HG03103 (cell line): ENCODE data around the gene UBE2QL1.

Experiments
- ATAC-seq: cut with Tn5 transposase; IDR thresholded peaks from one replicate; pipeline ENCODE4 v1.9.1; 2021; ENCODE audit warnings: low read depth; ENCODE audit not compliant: unreplicated experiment

UBE2QL1 gene

DNA sequence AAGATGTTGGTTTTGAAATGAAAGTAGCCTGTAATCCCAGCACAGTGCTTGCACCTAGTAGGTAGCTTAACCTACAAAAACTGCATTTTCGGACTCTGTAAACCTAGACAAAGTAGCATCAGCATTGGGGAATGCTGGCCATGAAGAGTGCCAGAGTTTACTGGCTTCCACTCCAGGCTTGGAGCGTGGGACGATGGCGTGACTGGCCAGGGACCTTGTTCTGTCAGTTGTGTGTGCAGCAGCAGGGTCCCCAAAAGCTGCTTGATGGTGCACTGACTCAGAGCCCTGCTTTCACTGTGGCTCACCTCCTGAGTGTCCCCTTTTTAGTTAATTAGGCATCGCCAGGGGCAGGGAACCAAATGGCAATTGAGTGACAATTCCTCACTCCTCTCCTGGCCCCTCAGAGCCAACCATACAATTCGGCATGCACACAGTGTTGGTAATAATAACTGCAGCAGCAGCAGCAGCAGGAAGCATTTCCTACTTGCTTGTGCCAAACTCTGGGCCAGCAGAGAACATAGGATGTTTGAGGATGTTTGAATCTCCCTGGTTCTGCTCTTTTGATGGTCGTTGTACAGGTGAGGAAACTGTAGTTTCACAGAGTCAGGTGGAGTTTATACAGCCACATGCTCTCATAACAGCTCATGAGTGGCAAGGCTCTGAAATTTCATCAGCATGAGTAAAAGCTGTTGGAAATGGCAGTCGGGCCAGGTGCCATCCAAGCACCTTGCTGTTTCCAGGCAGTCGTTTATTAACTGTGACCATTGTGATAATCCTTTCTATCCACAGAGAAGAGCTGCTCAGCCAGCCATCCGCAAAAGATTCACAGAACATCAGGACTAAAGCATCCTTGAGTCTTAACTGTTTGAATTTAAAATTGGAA, 4.2 kb downstream of the UBE2QL1 start:
- ATAC-seq, result no peak

DNA sequence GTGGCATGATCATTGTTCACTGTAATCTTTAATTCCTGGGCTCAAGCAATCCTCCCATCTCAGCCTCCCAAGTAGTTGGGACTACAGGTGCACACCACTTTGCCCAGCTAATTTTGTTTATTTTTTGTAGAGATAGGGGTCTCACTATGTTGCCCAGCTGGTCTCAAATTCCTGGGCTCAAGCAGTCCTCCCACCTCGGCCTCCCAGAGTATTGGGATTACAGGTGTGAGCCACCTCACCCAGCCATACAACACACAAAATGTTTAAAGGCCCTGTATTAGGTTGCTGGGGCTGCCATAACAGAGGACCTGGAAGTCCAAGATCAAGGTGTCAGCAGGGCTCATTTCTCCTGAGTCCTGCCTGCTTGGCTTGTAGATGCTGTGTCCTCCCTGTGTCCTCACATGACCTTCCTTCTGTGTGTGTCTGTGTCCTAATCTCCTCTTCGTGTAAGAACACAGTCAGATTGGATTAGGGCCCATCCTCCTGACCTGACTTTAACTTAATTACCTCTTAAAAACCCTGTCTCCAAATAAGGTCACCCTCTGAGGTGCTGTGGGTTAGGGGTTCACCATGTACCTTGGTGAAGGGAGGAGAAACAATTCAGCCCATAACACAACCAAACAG, 5.4 kb downstream of the UBE2QL1 start:
- no peak for ATAC-seq

DNA sequence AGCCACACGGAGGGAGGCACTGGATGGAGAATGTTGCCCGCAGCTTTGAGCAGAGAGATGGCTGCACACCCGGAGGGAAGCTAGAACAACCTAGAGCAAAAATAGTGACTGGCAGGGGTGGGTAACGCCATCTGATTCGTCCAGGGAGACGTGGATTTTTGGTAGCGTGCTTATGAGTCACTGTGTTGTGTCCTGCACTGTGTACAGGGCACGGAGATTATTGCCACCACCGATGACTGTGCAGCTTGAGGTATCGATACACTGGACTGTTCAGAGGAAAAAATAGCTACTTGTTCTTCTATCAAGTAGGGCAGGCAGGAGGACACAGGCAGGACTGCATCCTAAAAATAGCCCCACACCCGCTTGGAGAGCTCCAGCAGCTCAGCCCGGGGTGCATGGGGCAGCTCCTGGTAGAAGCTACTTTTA, 6.0 kb downstream of the UBE2QL1 start:
- ATAC-seq, result no peak

DNA sequence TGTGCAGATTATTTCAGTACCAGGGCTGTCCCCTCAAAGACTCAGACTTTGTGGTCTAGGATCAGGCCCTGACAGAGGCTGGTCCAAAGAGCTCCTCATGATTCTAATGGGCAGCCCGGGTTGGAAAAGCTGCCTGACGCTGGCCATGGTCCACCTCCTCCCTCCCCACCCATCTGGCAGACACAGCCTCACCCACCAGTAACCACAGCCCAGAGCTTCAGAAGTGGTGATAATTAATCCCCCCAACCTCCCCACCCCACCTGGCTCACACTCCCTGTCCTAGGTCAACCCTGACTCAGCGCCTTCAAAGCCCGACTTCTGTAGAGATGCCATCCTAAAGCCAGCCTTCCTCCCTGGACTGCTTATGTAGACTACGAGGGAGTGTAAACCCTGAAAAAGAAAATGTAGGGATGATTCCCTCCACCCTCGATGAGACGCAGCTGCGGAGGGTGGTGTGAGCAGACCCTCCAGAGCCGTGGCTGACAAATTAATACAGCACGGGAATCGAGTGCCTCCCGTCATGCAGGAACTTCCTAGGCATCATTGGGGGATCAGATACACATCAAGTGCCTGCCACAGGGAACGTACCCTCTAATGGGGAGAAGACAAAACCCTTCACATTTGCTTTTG, 7.0 kb downstream of the UBE2QL1 start:
- no peak for ATAC-seq

DNA sequence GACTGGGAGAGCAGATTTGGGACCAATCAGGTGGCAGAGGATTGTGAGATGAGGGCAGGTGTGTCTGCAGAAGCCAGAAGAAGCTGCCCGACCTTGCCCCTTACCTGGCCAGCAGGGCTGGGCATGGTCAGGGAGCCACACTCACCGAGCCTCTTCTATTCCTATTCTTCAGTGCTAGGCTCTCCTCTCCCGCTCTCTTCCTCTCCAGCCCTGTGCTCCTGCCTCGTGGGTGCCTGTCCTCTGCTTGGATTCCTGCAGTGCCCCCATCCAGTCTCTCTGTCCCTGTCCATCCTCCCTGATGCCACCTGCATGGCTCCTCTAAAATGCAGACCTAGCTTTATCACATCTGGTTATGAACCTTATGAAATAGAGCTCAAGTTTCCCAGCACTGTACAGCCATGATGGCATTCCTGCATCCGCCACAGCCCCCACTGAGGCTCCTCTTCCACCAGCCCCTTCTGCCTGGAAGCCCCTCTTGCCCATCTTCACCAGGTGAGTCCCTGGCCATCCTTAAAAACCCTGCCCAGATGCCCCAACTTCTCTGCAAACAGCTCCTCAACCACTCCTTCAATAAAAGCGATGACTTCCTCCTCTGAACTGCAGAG, 8.2 kb downstream of the UBE2QL1 start:
- ATAC-seq, result no peak

DNA sequence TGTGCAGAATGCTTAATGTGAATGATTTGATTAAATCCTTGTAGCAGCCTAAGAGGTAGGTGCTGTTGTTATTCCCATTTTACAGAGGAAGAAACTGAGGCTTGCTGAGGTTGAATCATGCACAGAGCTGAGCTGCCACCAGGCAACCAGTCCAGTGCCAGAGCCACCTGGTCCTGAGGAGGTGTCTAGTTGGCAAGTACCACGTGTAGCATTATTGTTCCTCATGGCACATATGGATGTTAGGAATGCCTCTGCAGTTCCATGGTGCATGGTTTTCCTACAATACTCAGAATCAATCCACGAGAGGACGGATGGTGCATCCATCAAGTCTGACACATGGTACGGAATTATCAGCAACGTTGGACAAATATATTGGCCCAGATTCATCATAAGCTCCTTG, 8.9 kb downstream of the UBE2QL1 start:
- ATAC-seq, result no peak

DNA sequence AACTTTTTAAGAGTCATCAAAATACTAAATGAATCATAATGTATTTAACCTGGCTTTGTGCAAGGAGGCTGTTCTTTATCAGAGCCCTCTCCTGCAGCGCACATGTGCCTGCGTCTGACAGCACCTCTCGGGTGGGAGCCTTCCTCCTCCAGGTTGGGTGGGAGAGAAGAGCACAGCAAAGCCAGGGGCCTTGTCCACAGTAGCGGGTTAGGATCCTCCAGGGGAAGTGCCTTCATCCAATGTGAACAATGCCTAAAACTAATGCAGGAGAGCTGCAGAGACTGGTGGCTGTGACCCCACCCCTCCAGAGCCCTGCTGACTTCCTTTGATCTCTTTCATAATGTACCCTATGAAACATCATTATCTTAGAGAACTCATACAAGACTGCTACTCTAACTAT, 10.2 kb downstream of the UBE2QL1 start:
- no peak for ATAC-seq

DNA sequence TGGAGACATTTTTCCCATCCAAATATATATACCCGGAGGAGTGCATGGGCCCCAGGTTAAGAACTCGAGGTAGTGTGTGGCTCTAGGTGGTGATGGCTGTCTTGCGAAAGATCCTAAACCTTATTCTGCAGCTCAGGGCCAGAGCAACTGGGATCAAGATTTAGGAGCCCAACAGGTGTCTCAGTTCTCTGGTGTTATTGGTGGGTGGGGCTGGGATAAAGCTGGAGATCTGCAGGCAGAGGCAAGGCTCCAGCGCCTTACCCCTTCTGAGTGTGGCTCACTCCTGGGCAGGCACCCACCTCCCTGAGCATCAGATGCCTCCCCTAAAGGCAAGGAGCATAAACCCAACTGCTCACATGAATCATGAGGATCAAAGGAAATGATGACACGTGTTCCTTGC, 11.2 kb downstream of the UBE2QL1 start:
- no peak for ATAC-seq

DNA sequence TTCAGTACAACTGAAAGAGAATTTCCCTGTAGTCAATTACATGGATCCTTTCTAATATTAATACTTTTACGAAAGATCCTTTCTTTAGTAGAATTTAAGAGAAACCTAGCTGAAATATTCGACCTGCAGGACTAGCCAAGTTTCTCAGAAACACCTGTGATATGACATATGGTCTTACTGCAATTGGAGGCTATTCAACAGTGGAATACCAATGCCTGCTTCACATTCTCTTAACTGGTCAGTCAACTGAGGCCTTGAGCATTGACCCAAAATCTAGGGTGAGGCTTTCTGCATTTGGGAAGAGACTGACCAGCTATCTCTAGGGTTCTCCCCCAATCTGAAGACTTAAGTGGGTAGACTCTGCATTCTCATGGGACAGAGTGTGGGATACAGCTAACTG, 12.3 kb downstream of the UBE2QL1 start:
- ATAC-seq, result no peak

DNA sequence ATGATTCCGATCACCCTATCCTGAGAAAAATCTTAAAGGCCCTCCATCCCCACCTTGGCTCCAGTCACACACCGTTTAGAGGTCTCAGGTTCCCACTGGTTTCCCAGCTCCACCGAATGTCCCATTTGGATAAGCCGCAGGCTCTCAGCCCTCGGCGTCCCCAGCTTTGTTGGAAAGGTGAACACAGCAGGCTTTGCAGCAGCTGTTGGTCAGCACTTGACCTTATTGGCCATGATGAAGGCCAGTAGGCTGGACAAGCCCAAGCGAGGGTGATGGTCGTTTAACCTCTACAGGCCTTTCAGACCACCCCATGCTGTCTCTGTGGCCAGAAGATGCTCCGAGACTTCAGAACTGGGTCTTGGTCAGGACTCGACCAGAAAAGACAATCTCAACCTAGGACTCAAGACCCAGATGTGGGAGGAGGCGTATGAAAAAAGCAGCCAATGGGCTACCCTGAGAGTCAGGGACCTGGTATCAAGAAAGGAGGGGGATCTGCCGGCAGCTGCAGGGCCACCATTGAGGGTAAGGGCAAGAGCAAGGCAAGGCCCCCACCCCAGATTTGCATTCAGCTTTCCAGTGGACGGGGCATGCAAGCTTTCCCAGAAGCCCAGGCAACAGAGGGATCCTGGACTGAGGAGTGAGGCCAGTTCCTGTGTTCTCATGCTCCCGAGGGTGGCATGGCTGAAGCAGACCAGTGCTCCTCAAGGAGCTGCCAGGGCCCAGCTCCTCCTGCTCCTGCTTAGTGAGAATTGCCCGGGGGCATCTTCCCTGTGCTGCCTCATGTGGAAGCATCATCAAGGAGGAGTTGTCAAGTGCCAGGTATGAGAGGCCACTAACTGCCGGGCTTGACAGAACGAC, 13.4 kb downstream of the UBE2QL1 start:
- no peak for ATAC-seq

DNA sequence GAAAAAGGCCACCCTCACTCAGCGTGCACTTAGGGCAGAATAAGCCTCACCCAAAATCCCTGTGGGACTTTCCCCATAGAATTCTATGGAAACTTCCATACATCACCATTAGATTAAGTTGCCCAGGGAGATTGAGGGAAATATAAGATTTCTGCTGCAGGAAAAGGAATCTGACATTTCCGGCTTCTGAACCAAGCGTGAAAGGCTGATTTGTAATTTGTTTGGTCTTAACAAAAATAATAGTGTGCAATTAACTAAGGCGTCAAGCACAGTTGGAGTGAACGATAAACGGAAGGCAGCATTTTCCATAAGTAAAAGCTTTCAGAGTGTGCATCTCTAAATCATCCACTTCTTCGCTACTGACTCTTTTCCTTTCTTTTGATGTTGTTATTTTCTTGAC, 14.0 kb downstream of the UBE2QL1 start:
- ATAC-seq, result no peak

DNA sequence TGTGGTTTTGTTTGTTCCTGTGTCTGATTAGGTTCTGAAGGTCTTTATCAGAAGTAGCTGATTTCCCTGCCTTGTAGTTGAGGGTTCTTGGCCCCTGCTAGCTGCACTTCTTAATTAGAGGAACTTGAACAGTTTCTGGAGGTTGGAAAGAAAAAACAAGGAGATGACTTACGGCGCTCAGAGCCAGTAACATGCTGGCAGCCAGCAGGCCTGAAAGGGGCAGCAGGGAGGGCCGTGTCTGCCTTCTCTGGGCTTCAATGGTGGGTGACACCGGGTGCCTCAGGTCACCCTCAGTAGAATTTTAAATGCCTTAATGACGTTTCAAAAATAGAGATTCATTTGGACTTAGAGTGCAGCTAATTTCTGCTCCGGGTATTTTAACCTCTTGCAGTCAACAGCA, 15.8 kb downstream of the UBE2QL1 start:
- ATAC-seq, result no peak

DNA sequence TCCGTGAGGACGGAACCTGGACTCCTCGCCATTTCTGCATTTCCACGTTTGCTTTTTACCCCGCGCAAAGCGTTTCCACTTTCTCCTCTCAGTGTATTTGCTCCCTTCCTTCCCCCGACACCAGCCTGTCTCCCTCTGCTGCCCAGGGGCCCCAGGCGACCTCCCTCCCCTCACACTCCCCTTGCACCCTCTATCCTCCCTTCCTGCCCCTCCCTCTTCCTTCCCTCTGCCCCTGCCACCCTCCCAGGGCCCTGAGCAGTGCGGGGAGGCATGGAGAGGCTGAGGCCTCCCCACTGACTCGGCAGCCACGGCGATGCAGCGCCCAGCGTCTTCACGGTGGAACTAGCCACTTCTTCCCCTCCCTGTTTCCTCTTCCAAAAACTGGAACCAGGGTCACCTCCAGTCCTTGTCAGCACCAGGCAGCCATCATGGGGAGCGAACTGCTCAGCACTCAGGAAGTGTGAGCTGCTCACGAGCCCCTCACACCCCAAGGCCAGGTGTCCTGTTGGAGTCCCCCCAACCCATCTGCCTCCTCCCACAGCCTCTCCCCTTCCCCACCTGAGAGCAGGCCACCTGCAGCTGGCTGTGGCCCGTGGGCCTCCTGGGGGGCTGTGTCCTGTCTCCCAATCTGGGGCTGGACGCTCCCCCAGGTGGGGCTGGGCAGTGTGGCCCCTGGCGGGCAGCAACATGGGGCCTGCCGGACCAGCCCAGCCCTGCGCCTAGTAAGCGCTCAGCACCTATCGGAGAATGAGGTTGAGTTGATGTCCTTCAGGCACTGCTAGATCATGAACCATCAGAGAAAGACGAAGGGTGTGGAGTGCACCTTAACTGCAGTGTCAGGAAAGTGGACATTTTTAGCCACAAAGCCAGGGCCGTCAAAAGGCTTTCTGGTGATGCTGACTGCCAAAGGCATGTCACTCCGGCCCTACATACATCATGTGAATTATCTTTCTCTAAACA, 17.5 kb downstream of the UBE2QL1 start:
- no peak for ATAC-seq

DNA sequence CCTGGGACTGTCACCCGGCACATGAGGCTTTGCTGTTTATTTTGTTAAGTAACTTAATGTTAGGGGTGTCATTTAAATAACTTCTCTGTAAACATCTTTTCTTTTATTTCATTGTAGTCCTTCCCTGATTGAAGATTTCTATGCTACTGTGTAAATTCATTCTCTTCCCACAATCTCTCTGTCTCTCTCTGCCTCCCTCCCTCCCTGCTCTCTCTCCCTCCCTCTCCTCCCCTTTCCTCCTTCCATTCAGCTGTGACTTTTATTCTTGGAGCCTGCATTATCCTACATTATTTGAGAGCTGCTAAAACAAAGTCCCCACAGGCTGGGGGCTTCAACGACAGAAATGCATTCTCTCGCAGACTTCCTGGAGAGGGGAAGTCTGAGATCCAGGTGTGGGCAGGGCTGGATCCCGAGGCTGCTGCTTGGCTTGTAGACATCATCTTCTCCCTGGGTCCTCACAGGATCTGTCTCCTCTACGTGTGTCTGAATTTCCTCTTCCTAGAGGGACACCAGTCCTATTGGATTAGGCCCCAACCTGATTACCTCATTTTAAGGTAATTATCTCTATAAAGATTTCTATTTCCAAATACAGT, 18.4 kb downstream of the UBE2QL1 start:
- no peak for ATAC-seq

DNA sequence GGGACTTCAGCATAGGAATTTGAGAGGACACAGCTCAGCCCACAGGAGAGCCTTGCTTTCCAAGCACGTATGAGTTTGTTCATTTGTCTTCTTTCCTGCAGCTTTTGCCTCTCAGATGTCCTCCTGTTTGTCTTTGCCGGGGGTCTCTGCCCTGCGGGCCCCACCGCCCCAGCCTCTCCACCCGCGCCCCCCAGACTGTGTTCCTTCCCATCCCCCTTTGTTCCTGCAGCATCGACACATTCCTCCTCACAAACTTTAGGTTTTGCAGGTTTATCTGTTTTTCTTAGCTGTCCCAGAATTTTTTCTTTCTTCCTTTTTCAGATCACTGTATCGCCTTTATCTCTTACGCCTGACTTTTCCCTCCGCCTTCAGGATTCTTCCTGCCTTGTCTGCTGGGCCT, 18.9 kb downstream of the UBE2QL1 start:
- no peak for ATAC-seq

DNA sequence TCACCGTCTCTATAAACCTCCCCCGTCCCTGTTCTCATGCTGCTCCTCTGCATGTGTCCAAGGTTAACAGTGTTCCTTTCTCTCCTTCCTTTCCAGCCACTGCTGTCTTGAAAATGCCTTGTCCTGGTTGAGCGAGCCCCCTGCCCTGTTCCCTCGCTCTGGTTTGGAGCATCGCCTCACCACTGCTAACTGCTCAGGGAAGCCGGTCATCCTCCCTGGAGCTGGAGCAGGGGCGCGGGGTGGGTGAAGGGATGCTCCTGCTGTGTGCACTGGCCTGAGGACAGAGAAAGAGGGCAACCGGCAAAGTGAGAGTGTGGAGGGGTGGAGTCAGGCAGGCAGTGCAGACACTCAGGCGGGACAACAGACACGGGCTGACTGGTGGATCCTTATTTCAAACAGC, 19.4 kb downstream of the UBE2QL1 start:
- ATAC-seq, result no peak

DNA sequence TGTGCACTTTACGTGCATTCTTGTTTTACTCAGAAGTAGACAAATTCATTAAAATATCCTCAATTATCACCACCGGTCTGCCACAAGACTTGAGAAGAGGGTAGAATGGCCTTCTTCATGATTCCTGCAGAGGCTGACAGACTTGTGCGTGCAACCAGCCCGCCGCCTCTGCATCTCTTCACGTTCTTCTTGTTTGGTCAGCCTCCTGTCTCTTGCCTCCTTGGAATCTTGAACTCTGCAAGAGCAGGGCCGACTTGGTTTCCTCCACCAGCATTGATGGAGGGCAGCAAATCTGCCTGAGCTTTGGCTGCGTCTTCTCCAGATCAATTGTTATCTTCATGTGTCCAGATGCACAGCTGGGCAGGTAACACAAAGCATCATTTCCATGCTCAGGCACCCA, 20.2 kb downstream of the UBE2QL1 start:
- ATAC-seq, result no peak

DNA sequence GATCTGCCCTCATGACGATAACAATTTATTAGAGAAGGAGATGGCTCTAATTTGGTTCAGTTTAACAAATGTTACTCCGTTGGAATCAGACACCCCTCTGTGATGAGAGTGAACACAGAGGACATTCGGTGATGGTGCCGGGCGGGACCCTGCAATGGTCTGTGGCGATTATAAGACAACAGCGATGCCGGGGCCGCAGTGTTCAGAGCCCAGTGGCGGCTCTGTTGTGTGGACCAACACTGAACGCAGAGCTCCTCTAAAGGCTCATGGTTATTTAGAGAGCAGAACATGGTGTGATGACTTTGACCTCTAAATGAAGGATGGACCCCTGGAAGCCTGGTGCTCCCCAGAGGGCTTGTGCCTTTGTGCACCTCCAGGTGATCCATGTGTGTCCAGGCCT, 21.2 kb downstream of the UBE2QL1 start:
- ATAC-seq, result no peak

DNA sequence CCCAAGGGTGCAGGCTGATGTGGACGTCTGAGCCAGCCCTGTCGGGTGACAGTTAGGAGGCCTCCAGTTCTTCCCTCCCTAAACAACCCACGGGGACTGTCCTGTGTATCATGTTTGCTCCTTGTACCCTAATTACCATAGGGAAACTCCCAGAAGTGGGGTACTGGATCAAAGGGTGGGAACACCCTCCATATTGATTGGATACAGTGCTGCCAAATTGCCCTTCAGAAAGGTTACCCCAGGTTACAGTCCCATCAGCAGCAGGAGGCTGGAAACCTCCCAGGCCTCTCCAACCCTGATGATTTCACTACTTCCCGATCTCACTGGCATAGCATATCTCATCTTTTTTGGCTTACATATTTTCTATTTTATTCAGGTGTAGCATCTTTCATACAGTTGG, 22.0 kb downstream of the UBE2QL1 start:
- ATAC-seq, result no peak
